ENCODE data around the gene SLC1A6.
"Not testable (repeated sequence)": the region's sequence is repeated elsewhere in the genome, so short reads cannot be mapped to it uniquely, and the experiment has no call there.

SLC1A6 gene

DNA sequence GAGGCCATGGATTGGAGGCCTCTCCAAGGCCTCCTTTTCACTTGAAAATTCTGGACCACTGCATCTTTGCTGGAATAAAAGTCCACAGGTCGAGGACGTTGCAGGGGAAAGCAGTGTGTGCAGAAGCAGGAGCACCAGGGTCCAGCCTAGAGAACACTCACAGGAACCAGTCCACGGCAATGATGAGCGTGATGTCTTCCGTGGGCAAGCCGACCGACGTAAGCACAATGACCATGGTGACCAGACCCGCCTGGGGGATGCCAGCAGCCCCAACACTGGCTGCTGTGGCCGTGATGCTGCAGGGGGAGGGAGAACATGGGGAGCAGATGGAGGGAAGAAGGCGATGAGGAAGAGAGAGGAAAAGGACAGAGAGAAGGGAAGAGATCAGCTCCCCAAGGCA lies 26.9 kb downstream of the SLC1A6 start:
- Histone ChIP-seq H3K27me3 (ENCODE audit: control insufficient read depth, insufficient read depth, low read length) (no peaks in the 10 kb centered on the region), H3K4me3 (ENCODE audit: low read length) (no peak overlapping the region), H3K36me3 (ENCODE audit: control insufficient read depth, low read depth, low read length) (no peaks in the 10 kb centered on the region), H3K27ac (ENCODE audit: low read length) (no peak overlapping the region), H3K4me1 (ENCODE audit: control insufficient read depth, low read depth, low read length) (no peaks in the 10 kb centered on the region), H3K9me3 (ENCODE audit: control insufficient read depth, low read depth, low read length) (peaks cover 33% of the 10 kb centered on the region), H3K9ac (ENCODE audit: low read length) (no peak overlapping the region)

DNA sequence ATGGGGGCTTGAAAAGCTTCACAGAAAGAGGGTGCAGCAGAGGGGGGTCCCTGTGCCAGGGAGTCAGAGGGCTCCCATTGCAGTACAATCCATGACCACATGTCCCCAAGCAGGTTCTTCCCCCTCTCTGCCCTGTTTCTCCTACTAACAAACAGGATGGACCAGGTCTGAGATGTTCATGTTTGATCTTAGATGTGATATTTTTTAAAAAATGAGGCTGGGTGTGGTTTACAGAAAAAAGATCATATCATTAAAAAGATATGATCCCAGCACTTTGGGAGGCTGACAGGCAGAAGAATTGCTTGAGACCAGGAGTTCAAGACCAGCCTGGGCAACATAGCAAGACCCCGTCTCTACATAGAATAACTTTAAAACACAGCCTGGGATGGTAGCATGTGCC lies 29.2 kb downstream of the SLC1A6 start:
- no peak overlapping the region for H3K4me3 ChIP-seq (ENCODE audit: low read length)
- H3K27me3 ChIP-seq (ENCODE audit: control insufficient read depth, insufficient read depth, low read length), result no peaks in the 10 kb centered on the region
- H3K9ac ChIP-seq (ENCODE audit: low read length), result no peak overlapping the region
- H3K27ac ChIP-seq (ENCODE audit: low read length), result no peak overlapping the region
- H3K9me3 ChIP-seq (ENCODE audit: control insufficient read depth, low read depth, low read length), result peaks cover 32% of the 10 kb centered on the region
- H3K36me3 ChIP-seq (ENCODE audit: control insufficient read depth, low read depth, low read length), result no peaks in the 10 kb centered on the region
- H3K4me1 ChIP-seq (ENCODE audit: control insufficient read depth, low read depth, low read length), result no peaks in the 10 kb centered on the region

DNA sequence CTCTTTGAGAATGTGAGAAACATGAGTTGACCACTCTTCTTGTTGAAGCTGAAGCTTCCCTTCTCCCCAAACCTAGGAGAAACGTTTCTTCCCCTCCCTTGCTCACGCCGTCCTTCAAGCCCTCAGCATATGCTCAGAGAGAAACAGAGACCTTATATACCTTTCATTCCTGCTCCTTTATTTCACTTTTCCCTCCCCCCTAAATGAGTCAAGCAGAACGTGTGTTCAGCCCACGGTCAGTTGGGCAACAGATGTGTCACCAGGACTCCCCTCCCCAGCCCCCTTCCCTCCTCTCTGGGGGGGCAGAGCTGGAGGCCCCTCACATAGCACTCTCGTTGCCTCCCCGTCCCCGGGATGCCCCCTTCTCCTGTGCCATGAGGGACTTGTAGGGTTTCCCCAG lies 29.8 kb downstream of the SLC1A6 start:
- Histone ChIP-seq H3K36me3 (ENCODE audit: control insufficient read depth, low read depth, low read length) (no peaks in the 10 kb centered on the region), H3K9ac (ENCODE audit: low read length) (no peak overlapping the region), H3K9me3 (ENCODE audit: control insufficient read depth, low read depth, low read length) (peaks cover 31% of the 10 kb centered on the region), H3K27ac (ENCODE audit: low read length) (no peak overlapping the region), H3K27me3 (ENCODE audit: control insufficient read depth, insufficient read depth, low read length) (no peaks in the 10 kb centered on the region), H3K4me3 (ENCODE audit: low read length) (no peak overlapping the region), H3K4me1 (ENCODE audit: control insufficient read depth, low read depth, low read length) (no peaks in the 10 kb centered on the region)

DNA sequence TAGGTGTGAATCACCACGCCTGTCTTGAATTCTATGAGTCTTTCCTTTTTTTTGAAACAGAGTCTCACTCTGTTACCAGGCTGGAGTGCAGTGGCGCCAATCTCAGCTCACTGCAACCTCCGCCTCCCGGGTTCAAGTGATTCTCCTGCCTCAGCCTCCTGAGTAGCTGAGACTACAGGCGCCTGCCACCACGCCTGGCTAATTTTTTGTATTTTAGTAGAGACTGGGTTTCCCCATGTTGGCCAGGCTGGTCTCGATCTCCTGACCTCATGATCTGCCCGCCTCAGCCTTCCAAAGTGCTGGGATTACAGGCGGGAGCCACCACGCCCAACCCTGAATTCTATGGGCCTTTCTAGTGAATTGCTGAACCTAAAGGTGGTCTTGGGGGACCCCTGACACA lies 30.3 kb downstream of the SLC1A6 start:
- not testable (repeated sequence) for H3K36me3 ChIP-seq (ENCODE audit: control insufficient read depth, low read depth, low read length); H3K4me1 ChIP-seq (ENCODE audit: control insufficient read depth, low read depth, low read length); H3K27me3 ChIP-seq (ENCODE audit: control insufficient read depth, insufficient read depth, low read length); H3K9ac ChIP-seq (ENCODE audit: low read length); H3K4me3 ChIP-seq (ENCODE audit: low read length); H3K27ac ChIP-seq (ENCODE audit: low read length)
- peaks cover 36% of the 10 kb centered on the region for H3K9me3 ChIP-seq (ENCODE audit: control insufficient read depth, low read depth, low read length)

DNA sequence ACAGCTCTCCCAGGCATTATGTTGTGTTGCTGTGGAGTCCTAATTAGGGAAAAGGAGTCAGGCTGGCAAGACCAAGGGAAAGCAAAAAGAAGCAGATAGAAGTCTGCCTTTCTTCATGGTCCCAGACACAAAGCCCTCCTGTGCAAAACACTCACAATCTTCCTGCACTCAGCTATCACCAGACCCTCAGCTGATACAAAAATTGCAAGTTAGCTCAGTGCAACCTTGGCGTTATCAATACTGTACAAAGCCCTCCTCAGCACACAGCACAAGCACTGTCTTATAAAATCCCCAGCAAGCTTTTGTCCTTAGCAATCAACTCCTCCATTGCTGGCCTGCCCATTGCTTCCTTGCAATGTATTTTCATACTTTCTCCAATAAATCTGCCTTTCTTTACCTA lies 35.2 kb downstream of the SLC1A6 start:
- no peak overlapping the region for H3K27ac ChIP-seq (ENCODE audit: low read length)

DNA sequence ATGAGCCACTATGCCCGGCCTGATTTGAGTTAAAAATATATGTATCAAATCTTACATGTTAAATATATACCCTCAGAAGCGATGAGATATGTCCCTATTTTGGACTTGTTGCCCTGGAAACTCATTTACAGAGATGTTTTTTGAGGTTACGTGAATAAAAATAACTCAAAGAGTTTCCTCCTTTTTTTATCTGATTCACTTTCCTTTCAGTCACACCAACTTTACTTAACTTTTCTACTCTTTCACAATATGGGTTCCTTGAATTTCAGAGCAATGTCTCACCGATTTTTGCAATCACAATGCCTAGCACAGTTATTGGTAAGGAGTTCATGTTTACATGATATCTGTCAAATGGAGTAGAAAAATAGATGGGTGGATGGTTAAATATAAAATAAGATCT lies 36.1 kb downstream of the SLC1A6 start:
- Histone ChIP-seq H3K9me3 (ENCODE audit: control insufficient read depth, low read depth, low read length) (peaks cover 45% of the 10 kb centered on the region), H3K36me3 (ENCODE audit: control insufficient read depth, low read depth, low read length) (no peaks in the 10 kb centered on the region), H3K4me3 (ENCODE audit: low read length) (no peak overlapping the region), H3K9ac (ENCODE audit: low read length) (no peak overlapping the region), H3K27ac (ENCODE audit: low read length) (no peak overlapping the region), H3K4me1 (ENCODE audit: control insufficient read depth, low read depth, low read length) (no peaks in the 10 kb centered on the region), H3K27me3 (ENCODE audit: control insufficient read depth, insufficient read depth, low read length) (no peaks in the 10 kb centered on the region)

More for the DNA sequence above, 35.2 kb downstream of the SLC1A6 start:
- Histone ChIP-seq H3K4me3 (ENCODE audit: low read length) (no peak overlapping the region), H3K27me3 (ENCODE audit: control insufficient read depth, insufficient read depth, low read length) (no peaks in the 10 kb centered on the region), H3K9me3 (ENCODE audit: control insufficient read depth, low read depth, low read length) (peaks cover 45% of the 10 kb centered on the region), H3K9ac (ENCODE audit: low read length) (no peak overlapping the region), H3K36me3 (ENCODE audit: control insufficient read depth, low read depth, low read length) (no peaks in the 10 kb centered on the region), H3K4me1 (ENCODE audit: control insufficient read depth, low read depth, low read length) (no peaks in the 10 kb centered on the region)

DNA sequence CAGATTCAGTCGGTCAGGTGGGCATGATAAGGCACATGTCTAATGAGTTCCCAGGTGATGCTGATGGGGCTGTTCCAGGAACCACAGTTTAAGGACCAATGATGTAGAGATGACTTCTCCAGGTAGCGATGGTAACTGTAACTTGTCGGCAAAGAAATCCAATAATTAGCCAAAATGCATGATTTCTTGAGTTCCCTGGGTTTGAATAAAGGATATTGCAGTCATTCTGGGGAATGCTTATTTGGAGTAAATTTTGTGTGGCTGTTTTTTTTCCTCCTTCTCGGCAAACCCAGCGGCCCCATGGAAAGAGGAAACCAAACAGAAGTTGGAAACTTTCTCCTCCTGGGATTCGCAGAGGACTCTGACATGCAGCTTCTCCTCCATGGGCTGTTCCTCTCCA lies 38.5 kb downstream of the SLC1A6 start, which contains the start of gene OR7C2:
TSS of gene OR7C2 (plus strand) at position 301 of the 400 bp plus-strand sequence. CDS start at position 301, 0 bp downstream.
- Histone ChIP-seq H3K9ac (ENCODE audit: low read length) (no peak within 1 kb of the TSS), H3K9me3 (ENCODE audit: control insufficient read depth, low read depth, low read length) (peaks cover 47% of the 10 kb centered on the region), H3K36me3 (ENCODE audit: control insufficient read depth, low read depth, low read length) (no peaks in the 10 kb centered on the region)

DNA sequence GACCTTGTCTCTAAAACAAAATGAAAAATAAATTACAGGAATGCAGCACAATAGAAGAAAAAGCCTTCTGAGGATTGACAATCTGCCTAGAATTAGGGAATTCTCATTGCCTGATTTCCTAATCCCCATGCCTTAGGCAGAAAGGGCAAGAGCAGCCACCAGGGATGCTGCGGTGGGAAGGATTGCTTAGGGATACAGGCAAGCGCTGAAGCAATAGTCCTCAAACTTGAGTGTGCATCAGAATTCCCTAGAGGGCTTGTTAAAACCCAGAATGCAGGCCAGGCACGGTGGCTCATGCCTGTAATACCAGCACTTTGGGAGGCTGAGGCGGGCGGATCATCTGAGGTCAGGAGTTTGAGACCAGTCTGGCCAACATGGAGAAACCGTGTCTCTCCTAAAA lies 39.4 kb downstream of the SLC1A6 start:
- Histone ChIP-seq H3K27ac (ENCODE audit: low read length) (no peak overlapping the region), H3K36me3 (ENCODE audit: control insufficient read depth, low read depth, low read length) (no peaks in the 10 kb centered on the region), H3K27me3 (ENCODE audit: control insufficient read depth, insufficient read depth, low read length) (no peaks in the 10 kb centered on the region)

More for the DNA sequence above, 38.5 kb downstream of the SLC1A6 start, which contains the start of gene OR7C2:
- H3K4me3 ChIP-seq (ENCODE audit: low read length), result no peak within 1 kb of the TSS
- H3K4me1 ChIP-seq (ENCODE audit: control insufficient read depth, low read depth, low read length), result no peaks in the 10 kb centered on the region
- H3K27ac ChIP-seq (ENCODE audit: low read length), result no peak within 1 kb of the TSS
- no peaks in the 10 kb centered on the region for H3K27me3 ChIP-seq (ENCODE audit: control insufficient read depth, insufficient read depth, low read length)

DNA sequence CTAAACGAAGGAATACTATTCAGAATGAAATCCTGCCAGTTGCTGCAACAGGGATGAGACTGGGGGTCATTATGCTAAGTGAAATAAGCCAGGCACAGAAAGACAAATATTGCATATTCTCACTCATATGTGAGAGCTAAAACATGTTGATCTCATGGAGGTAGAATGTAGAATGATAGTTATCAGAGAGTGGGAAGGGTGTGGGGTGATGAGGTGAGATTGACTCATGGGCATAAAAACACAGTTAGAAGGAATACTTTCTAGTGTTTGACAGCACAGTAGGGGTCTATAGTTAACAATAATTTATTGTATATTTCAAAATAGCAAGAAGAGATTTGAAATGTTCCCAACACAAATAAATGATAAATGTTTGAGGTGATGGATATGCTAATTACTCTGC lies 46.2 kb downstream of the SLC1A6 start:
- H3K27ac ChIP-seq (ENCODE audit: low read length), result no peak overlapping the region
- H3K4me1 ChIP-seq (ENCODE audit: control insufficient read depth, low read depth, low read length), result no peaks in the 10 kb centered on the region
- H3K9ac ChIP-seq (ENCODE audit: low read length), result no peak overlapping the region
- H3K4me3 ChIP-seq (ENCODE audit: low read length), result no peak overlapping the region
- no peaks in the 10 kb centered on the region for H3K27me3 ChIP-seq (ENCODE audit: control insufficient read depth, insufficient read depth, low read length)
- peaks cover 41% of the 10 kb centered on the region for H3K9me3 ChIP-seq (ENCODE audit: control insufficient read depth, low read depth, low read length)
- H3K36me3 ChIP-seq (ENCODE audit: control insufficient read depth, low read depth, low read length), result no peaks in the 10 kb centered on the region

More for the DNA sequence above, 39.4 kb downstream of the SLC1A6 start:
- peaks cover 44% of the 10 kb centered on the region for H3K9me3 ChIP-seq (ENCODE audit: control insufficient read depth, low read depth, low read length)
- H3K4me1 ChIP-seq (ENCODE audit: control insufficient read depth, low read depth, low read length), result no peaks in the 10 kb centered on the region
- no peak overlapping the region for H3K4me3 ChIP-seq (ENCODE audit: low read length)
- no peak overlapping the region for H3K9ac ChIP-seq (ENCODE audit: low read length)

DNA sequence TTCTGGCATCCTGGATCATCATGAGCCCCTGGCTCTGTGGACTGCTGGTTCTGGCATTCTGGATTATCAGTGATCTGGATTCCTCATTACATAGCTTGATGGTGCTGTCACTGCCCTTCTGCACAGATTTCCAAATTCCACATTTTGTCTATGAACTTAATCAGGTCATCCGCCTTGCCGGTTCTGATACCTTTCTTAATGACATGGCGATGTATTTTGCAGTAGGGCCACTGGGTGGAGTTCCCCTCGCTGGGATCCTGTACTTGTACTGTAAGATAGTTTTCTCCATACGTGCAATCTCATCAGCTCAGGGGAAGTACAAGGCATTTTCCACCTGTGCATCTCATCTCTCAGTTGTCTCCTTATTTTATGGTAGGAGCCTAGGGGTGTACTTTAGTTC lies 62.8 kb downstream of the SLC1A6 start:
- no peak overlapping the region for H3K4me3 ChIP-seq (ENCODE audit: low read length)
- no peak overlapping the region for H3K9ac ChIP-seq (ENCODE audit: low read length)
- H3K27me3 ChIP-seq (ENCODE audit: control insufficient read depth, insufficient read depth, low read length), result no peaks in the 10 kb centered on the region
- H3K9me3 ChIP-seq (ENCODE audit: control insufficient read depth, low read depth, low read length), result peaks cover 40% of the 10 kb centered on the region
- H3K4me1 ChIP-seq (ENCODE audit: control insufficient read depth, low read depth, low read length), result no peaks in the 10 kb centered on the region
- no peak overlapping the region for H3K27ac ChIP-seq (ENCODE audit: low read length)
- H3K36me3 ChIP-seq (ENCODE audit: control insufficient read depth, low read depth, low read length), result no peaks in the 10 kb centered on the region

DNA sequence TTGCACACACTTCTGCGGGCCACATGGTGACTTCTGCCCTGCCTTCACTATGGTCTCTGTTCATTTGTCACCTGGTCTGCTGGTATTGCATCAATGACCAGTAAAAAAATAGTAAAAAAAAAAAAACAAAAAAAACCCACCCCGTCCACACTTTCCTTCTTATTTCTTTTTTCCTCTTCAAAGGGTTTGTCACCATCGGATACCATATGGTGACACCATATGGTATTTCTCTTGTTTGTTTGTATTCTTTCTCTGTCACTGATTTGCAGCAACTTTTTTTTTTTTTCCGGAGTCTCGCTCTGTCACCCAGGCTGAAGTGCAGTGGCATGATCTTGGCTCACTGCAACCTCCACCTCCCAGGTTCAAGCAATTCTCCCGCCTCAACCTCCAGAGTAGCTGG lies 64.5 kb downstream of the SLC1A6 start:
- H3K27me3 ChIP-seq (ENCODE audit: control insufficient read depth, insufficient read depth, low read length), result no peaks in the 10 kb centered on the region
- H3K4me1 ChIP-seq (ENCODE audit: control insufficient read depth, low read depth, low read length), result no peaks in the 10 kb centered on the region
- H3K36me3 ChIP-seq (ENCODE audit: control insufficient read depth, low read depth, low read length), result no peaks in the 10 kb centered on the region

DNA sequence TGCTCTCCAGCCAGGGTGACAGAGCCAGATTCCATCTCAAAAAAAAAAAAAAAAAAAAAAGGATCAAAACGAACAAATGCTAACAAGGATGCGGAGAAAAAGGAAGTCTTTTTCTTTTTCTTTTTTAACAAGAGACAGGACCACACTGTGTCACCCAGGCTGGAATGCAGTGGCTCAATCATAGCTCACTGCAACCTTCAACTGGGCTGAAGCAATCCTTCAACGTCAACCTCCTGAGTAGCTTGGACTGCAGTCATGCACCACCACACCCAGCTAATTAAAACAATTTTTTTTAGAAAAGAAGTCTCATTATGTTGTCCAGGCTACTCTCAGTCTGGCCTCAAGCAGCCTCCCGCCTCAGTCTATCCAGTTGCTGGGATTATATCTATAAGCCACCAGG lies 73.0 kb downstream of the SLC1A6 start:
- Histone ChIP-seq H3K27ac (ENCODE audit: low read length) (no peak overlapping the region), H3K4me3 (ENCODE audit: low read length) (no peak overlapping the region), H3K9ac (ENCODE audit: low read length) (no peak overlapping the region), H3K36me3 (ENCODE audit: control insufficient read depth, low read depth, low read length) (no peaks in the 10 kb centered on the region), H3K9me3 (ENCODE audit: control insufficient read depth, low read depth, low read length) (peaks cover 36% of the 10 kb centered on the region), H3K27me3 (ENCODE audit: control insufficient read depth, insufficient read depth, low read length) (no peaks in the 10 kb centered on the region), H3K4me1 (ENCODE audit: control insufficient read depth, low read depth, low read length) (no peaks in the 10 kb centered on the region)

More for the DNA sequence above, 64.5 kb downstream of the SLC1A6 start:
- no peak overlapping the region for H3K4me3 ChIP-seq (ENCODE audit: low read length)
- H3K9ac ChIP-seq (ENCODE audit: low read length), result no peak overlapping the region
- peaks cover 36% of the 10 kb centered on the region for H3K9me3 ChIP-seq (ENCODE audit: control insufficient read depth, low read depth, low read length)
- H3K27ac ChIP-seq (ENCODE audit: low read length), result no peak overlapping the region

All from iPS-18a (cell line).